GM19035 (cell line): ENCODE results near the gene GOLIM4.

Experiments used
- ATAC-seq: cut with Tn5 transposase; IDR thresholded peaks from one replicate; pipeline ENCODE4 v1.9.1; 2021; ENCODE audit not compliant: unreplicated experiment

Gene GOLIM4

GRCh38 chr3:168001244-168001643, 94.5 kb downstream of the GOLIM4 start:
- no peak for ATAC-seq

GRCh38 chr3:167998253-167998652, 97.5 kb downstream of the GOLIM4 start:
- ATAC-seq, result no peak

DNA sequence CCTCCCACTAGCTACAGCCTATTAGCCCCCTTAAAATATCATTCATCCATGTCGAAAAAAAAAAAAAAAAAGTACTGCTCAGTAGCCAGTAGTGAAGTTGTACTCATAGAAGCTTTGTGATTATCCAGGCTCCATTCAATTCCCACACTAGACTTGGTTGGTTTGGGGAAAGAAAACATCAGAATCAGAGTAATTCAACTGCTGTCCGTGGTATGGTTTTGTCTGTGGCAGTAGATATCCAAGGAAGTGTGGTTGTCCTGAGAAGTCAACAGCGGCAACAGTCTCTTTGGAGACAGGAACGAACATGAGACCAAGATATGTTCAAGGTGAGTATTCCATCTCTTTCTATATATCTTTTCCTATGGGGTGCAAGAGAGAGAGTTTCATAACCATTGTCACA, 99.2 kb downstream of the GOLIM4 start:
- ATAC-seq, result no peak

DNA sequence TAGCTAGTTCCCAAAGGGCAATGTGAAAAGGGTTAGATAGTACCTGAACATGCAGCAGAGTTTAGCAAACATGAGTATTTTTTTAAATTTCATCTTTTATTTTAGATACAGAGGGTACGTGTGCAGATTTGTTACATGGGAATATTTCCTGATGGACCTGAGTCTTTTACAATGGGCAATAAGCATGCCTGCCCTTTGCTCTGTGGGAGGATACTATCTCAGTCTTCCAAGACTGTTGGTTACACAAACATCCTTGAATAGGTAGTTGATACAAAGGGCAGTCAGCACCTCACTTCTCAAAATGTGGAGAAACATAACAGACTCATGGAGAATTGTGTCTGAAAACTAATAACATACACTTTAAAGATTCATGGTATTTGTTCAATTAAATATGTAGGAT, 103.3 kb downstream of the GOLIM4 start:
- ATAC-seq, result no peak

DNA sequence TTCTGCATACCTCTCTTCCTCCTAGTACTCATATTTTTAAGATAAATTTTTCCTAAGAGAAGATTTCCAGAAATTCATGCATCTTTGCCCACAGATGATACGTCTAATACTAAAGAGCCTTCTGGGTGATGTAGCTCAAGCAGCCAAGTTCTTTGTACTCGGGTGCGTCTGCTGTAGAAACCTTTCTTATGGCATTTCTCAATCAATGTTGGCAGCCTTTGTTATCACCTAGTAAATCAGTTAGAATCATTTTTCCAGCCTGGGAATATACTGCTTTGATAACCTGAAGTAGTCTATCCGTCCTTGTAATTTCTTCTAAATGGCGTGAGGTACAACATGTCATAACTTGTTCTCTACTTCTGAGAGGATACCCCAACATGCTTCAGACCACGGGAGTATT, 104.5 kb downstream of the GOLIM4 start:
- ATAC-seq, result no peak

- no peak for ATAC-seq
Measured at GRCh38 chr3:167989999-167990398, 105.7 kb downstream of the GOLIM4 start.

DNA sequence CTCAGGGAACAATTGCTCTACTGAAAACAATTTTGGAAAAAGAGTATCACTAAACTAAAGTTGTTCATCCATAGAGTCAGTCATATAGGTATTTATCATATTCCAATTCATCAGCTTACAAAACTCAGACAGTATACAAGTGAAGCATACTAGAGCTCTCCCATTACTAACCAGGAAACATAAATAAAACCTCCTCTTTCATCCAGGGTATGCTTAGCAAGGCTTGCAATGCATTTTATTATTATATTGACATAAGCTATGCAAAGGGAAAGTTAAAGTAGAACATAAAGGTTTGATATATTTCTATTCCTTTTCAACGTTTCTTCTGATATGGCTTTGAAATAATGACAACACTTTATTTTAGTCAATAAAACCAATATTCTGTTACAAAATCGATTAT, 106.7 kb downstream of the GOLIM4 start:
- ATAC-seq, result no peak

- no peak for ATAC-seq
Measured at GRCh38 chr3:167983583-167983982, 112.1 kb downstream of the GOLIM4 start.

- no peak for ATAC-seq
Measured at GRCh38 chr3:167978486-167978885, 117.2 kb downstream of the GOLIM4 start.

GRCh38 chr3:167978071-167978470, 117.7 kb downstream of the GOLIM4 start:
- no peak for ATAC-seq

DNA sequence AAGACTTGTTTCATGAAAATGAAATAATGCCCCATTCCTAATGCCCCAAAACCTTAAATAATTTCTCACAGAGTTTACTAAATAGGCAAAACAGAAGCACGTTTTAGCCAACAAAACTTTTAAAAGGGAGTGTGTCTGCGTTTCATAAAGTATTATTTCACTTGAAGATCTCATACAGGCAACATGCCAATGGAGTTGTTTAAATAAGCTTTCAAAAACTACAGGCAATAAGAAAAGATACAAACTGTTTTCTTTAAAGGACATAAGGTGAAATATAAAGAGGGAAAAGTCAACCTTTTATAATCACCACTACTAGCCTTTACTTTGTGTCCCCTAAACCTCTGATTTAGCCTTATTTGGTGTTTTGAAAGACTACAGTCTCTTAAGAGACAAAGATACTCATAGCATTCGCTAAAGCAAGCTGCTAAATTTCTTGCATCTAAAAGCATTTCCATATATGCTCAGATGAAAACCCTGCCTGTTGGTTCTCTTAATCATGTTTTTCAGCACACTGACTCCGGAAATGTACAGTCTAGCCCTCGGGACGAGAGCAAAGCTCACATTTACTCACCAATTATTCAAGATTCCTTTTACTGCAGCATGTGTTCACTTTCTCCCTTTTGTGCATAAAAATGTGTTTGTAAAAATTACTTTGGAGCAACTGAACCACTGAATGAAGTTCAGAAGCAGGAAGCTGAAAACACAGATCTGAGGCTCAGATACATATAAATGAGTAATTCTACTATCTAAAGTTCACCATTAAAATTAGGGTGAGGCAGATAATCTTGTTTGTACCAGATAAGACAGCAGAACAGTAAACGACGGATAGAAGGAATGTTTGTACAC, 119.0 kb downstream of the GOLIM4 start:
- ATAC-seq, result no peak

- no peak for ATAC-seq
Measured at GRCh38 chr3:167973901-167974300, 121.8 kb downstream of the GOLIM4 start.

DNA sequence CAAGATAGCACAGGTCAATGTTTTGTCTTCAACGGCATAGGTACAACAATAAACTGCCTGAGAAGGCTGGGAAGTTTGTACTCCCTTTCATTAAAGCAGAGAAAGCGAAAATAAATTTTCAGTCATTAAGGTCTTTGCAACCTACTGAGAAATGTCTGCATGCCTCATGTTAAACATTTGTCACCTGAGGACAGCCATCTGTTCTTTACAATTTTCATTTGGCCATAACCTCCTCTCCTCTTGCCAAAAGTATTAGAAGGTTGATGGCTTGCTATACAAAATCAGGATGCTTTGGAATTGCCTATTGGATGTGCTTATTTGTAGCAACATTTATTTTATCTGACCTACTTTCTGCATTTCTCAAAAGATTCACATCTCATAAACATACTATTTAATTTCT, 122.7 kb downstream of the GOLIM4 start:
- no peak for ATAC-seq

DNA sequence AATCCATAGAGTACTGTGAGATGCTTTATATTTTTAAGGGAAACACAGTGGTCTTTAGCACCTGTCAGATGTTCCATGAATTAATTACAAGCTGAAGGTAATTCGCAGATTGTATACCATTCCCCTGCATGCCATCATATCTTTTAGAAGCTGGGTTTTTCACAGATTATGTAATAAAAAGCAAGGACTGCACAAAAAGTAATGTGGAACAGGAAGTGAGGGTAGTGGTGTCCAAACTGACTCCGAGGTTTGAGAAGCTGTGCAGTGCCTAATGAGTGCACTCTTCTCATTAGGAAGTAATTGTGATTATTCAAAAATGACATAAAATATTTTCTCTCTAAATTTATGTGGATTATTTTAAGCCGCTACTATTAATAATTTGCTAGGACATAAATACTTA, 123.2 kb downstream of the GOLIM4 start:
- ATAC-seq, result no peak

DNA sequence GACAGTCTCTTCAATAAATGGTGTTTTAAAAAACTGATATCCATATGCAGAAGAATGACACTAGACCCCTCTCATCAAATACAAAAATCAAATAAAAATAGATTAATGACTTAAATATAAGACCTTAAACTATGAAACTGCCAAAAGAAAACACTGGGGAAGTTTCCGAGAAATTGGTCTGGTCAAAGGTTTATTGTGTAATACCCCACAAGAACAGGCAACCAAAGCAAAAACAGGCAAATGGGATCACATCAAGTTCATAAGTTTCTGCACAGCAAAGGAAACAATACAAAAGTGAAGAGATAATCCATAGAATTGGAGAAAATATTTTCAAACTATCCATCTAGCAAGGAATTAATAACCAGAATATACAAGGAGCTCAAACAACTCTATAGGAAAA, 126.2 kb downstream of the GOLIM4 start:
- no peak for ATAC-seq

DNA sequence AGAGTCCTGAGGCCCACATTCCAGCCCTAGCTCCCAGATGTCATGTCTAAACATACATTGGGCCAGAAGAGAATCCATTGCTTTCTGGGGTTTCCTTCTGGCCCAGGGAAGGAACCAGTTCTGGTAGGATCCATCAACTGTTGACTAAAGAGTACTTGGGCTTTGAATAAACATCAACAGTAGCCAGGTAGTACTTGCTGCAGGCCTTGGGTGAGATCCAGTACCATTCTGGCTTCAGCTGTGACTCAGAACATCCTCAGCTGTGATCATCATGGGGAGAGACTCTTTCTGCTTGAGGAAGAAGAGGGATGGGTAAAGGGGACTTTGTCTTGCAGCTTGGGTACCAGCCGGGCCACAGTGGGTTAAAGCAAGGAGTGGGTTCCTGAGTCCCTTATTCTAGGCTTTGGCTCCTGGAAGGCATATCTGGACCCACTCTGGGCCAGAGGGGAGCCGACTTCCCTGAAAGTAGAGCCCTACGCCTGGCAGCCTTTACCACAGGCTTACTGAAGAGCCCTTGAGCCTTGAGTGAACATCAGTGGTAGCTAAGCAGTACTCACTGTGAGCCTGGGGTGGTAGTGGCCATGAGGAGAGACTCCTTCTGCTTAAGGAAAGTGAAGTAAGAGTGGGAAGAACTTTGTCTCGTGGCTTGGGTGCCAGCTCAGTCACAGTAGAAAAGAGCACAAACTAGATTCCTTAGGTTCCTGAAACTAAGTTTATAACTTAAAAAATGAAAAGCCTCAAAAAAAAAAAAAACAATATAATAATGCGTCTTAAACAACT, 128.3 kb downstream of the GOLIM4 start:
- no peak for ATAC-seq
